Hematopoietic multipotent progenitor cell treated with erythropoietin and hydrocortisone succinate and interleukin-3 and kit ligand, for 15 days (in vitro differentiated cells): ENCODE data around the gene ZFPM1.

Experiments
- DNase-seq: peaks from one replicate; pipeline ENCODE4 v3.0.0-alpha.2; 2015; ENCODE audit warnings: low spot score

Gene ZFPM1

GRCh38 chr16:88434353-88434690 lies 18.8 kb upstream of the ZFPM1 start:
- no peak for DNase-seq

GRCh38 chr16:88434746-88435145 lies 18.3 kb upstream of the ZFPM1 start:
- DNase-seq: no peak

DNA sequence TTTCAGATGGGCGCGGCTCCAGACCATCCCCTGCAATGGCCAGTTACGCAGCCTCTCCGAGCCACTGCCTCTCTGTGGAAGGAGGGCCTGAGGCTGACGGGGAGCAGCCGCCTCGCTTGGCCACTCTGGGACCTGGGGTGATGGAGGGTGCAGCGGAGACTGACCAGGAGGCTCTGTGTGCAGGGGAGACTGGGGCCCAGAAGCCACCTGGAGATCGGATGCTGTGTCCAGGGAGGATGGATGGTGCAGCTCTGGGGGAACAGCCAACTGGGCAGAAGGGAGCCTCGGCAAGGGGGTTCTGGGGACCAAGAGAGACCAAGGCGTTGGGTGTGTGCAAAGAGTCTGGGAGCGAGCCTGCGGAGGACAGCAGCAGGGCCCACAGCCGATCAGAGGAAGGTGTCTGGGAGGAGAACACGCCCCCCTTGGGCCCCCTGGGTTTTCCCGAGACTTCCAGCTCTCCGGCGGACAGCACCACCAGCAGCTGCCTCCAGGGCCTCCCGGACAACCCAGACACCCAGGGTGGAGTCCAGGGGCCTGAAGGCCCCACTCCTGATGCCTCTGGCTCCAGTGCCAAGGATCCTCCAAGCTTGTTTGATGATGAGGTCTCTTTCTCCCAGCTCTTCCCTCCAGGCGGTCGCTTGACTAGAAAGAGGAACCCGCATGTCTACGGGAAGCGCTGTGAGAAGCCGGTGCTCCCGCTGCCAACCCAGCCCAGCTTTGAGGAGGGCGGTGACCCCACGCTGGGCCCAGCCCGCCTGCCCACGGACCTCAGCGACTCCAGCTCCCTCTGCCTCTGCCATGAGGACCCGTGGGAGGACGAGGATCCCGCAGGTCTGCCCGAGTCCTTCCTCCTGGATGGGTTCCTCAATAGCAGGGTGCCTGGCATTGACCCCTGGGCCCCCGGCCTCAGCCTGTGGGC lies 17.4 kb upstream of the ZFPM1 start:
- no peak for DNase-seq

DNA sequence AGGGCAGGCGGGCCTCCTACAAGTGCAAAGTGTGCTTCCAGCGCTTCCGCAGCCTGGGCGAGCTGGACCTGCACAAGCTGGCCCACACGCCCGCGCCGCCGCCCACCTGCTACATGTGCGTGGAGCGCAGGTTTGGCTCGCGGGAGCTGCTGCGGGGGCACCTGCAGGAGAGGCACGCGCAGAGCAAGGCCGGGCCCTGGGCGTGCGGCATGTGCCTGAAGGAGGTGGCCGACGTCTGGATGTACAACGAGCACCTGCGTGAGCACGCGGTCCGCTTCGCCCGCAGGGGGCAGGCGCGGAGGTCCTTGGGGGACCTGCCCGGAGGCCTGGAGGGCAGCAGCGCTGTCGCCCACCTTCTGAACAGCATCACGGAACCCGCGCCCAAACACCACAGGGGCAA lies 16.3 kb upstream of the ZFPM1 start:
- no peak for DNase-seq

DNA sequence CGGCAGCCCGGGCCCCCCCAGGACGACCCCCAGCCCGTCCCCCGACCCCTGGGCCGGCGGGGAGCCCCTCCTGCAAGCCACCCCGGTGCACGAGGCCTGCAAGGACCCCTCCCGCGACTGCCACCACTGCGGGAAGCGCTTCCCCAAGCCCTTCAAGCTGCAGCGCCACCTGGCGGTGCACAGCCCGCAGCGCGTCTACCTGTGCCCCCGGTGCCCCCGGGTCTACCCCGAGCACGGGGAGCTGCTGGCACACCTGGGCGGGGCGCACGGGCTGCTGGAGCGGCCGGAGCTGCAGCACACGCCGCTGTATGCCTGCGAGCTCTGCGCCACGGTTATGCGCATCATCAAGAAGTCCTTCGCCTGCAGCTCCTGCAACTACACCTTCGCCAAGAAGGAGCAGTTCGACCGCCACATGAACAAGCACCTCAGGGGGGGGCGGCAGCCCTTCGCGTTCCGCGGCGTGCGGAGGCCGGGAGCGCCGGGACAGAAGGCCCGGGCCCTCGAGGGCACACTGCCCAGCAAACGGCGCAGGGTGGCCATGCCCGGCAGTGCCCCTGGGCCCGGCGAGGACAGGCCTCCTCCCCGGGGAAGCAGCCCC lies 15.6 kb upstream of the ZFPM1 start:
- DNase-seq: peak; percentile 57

GRCh38 chr16:88438084-88438870 lies 14.8 kb upstream of the ZFPM1 start:
- DNase-seq: no peak

DNA sequence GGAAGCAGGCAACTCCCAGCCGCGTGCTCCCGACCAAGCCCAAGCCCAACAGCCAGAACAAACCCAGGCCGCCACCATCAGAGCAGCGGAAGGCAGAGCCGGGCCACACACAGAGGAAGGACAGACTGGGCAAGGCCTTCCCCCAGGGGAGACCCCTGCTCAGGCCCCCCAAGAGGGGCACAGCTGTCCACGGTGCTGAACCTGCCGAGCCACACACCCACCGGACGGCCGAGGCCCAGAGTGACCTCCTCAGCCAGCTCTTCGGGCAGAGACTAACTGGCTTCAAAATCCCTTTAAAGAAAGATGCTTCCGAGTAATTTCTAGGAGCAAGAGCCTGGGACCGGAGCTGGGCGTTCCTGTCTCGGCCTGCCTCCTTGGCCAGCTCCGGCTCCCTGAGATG lies 14.1 kb upstream of the ZFPM1 start:
- no peak for DNase-seq

GRCh38 chr16:88439706-88440105 lies 13.4 kb upstream of the ZFPM1 start:
- no peak for DNase-seq

GRCh38 chr16:88440111-88440510 lies 13.0 kb upstream of the ZFPM1 start:
- no peak for DNase-seq

DNA sequence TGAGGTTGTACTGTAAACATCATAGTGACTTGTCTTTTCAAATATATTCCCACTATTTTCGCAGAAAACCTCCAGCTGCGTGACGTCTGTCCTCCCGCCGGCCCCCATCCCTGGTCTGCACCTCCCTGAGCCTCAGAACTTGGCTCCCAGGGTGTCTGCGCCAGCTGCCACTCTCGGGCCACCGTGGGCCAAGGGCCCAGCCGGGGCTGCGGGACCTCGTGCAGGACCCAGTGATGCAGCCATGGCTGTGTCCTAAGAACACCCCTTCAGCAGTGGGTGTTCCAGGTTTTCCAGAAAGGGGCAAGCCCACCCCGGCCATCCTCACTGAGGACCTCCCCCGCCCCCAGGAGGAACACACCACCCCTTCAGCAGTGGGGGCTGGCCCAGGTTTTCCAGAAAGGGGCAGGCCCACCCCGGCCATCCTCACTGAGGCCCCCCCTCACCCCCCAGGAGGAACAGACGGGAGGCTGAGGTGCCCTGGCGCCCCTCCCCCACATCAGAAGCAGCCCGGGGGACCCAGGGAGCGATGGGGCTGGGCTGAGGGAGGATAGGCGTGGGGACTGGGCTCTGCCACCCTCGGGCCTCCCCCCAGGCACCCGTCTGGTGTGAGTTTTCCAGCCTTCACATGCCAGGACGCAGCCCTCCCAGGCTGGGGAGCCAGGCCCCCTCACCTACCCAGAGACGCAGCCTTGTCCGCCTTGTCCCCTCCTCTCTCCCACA lies 12.2 kb upstream of the ZFPM1 start:
- no peak for DNase-seq

GRCh38 chr16:88441460-88441859 lies 11.6 kb upstream of the ZFPM1 start:
- DNase-seq: no peak

GRCh38 chr16:88442383-88442726 lies 10.7 kb upstream of the ZFPM1 start:
- DNase-seq: no peak

GRCh38 chr16:88442727-88443576 lies 10.1 kb upstream of the ZFPM1 start:
- peak; percentile 80 for DNase-seq

- no peak for DNase-seq
These were observed 8.1 kb upstream of the ZFPM1 start for GRCh38 chr16:88444826-88445582.

DNA sequence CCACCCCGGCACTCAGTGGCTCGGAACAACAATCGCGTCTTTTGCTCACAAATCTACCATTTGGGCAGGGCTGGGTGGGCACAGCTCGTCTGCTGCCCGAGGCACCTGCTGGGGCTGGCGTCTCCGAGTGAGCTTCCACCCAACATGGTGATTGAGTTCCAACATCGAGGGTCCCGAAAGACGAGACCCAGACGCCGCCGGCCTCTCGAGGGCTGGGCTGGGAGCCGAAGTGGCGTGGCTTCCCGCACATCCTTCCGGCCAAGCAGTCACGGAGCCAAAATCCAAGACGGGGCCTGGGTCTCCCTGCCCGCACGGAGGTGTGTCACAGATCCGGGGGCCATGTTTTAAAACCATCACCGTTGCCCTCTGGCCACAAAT lies 7.5 kb upstream of the ZFPM1 start:
- no peak for DNase-seq

GRCh38 chr16:88446061-88446460 lies 7.0 kb upstream of the ZFPM1 start:
- no peak for DNase-seq

DNA sequence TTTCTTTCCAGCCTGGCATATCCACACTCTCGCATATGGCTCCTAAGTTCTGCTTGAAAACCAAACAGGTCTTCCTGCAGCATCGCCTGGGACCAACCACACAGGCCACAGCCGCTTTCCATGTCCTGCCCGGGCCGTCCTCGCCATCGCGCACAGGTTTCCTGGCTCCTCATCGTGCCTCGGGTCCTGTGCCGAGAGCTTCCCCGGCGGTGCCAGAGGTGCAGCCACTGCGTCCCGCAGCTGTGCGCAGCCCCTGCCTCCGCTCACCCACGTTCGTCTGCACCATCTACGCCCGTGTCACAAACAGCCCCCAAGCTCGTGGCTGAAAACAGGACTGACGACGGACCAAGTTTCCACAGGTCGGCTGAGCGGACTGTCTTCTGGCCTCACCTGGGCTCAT lies 6.3 kb upstream of the ZFPM1 start:
- no peak for DNase-seq

DNA sequence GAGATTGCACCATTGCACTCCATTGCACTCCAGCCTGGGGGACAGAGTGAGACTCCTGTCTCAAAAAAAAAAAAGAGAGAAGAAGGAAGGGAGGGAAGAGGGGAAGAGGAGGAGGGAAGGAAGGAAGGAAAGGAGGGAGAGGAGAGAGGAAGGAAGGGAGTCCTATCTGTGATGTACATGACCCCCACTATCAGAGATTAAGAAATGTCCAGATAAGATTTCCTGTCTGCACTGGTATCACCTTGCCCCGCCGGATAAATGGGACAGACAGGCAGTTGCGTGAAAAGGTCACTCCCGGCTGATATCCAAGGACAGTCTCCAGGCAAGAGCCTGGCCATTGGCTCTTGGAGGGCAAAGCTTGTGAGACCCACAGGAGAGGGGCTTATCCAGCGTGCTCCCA lies 5.2 kb upstream of the ZFPM1 start:
- no peak for DNase-seq

GRCh38 chr16:88448461-88449266 lies 4.4 kb upstream of the ZFPM1 start:
- DNase-seq: no peak

- no peak for DNase-seq
These were observed 3.9 kb upstream of the ZFPM1 start for GRCh38 chr16:88449267-88449561.
